ENCODE results near the gene GUCA2B.

Gene GUCA2B

DNA sequence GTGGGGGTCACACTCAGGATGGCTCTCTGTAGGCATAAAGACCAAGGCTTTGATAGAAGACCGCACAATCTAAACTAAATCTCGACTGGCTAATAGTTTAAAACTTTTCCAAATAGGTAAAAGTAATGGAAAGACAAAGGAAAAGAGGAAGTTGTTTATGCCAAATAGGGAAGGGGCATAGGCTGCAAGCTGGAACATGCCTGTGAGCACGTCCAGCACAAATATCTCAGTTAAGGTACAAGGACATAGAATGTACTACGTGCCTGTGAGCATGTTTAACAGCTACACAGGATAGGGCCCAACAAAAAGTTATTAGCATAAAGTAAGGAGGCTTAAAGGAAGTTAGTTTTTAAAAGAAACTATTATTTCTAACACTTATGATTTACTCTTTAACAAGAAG is 38.9 kb downstream of the GUCA2B start:
- no peak for DNase-seq

DNA sequence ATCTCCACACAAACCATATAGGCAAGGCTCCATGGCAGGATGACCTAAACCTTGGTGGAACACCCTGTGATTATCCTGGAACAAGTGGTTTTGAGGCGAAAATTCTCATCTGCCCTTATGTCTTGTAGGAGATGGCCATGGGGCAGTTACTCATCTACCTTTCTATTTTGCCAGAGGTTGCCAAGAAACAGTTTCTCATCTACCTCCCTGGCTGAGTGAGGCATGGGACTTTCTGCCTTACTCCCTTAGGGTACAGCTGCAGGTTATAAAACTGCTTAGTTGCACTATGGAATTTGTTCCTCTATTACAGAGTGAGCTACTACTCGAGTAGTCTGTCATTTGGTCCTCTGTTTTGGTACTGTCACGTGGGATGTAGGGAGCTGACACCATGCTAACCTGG is 42.6 kb downstream of the GUCA2B start:
- no peak for DNase-seq

DNA sequence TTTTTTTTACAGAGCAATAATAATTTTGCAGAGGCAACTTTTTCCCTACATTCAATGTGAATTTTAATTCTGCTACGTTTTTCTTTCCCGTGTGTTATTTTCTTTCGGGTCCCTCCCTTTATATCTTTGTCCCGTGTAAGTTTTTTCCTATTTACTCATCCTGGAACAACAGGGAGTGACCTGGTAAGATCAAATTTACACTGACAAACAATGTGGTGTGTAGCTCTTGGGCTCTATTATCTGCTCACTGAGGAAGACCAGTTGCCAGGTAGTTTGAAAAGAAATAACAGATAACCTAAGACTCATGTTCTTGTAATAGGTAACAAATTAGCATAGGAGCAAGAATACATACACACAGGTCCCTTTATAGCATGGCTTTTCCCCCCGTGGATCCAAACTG is 45.0 kb downstream of the GUCA2B start:
- DNase-seq: no peak

DNA sequence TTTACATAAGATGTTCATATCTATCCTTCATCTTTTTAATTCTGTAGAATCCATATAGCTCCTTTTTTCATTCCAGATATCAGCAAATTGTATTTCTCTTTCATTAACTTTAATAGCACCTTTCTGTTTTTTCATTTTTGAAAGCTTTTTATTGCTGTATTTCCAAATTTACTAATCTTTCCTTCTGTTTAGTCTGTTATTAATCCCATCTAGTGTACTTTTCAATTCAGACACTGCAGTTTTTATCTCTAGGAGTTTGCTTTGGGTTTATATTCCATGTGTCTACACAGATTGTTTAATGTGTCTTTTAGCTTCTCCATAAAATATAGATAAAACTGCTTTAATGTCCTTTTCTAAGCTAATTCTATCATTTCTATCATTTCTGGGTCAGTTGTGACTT is 48.8 kb downstream of the GUCA2B start:
- no peak for DNase-seq

All from right forelimb (tissue), 1 donor.